Measurements from ENCODE around the gene BCL2L11.

DNA sequence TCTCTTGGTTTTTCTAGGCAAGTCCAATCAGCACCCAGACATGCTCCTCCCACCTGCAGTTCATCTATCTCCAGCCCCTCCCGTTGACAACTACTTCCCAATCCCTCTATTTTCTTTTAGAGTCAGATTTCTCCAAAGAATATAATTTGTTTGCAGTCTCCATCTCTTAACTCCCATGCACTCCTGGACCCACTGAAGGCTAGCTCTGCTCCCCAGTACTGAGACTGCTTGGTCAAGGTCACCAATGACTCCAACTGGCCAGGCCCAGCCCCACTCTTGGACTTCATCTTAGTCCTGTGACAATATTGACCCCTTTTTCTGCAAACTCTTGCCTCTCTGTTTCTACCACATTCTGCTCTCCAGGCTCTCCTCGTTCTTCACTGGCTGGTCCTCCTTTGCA is 62.0 kb downstream of the BCL2L11 start:
- no peak for TF ChIP-seq CTCF (IDR thresholded peaks at IDR 0.05)
- no peak for TF ChIP-seq POLR2A (IDR thresholded peaks at IDR 0.05)

Measured in heart left ventricle (tissue), 13 donors.